Measurements from ENCODE around the gene FBXL7. TPM values are rescaled to one million over a fixed set of nuclear protein-coding genes. Genes with fewer than 3 reads are reported as not detected.

Gene FBXL7
- total RNA-seq, 1 donor from 2014 or later: 12.3 TPM

DNA sequence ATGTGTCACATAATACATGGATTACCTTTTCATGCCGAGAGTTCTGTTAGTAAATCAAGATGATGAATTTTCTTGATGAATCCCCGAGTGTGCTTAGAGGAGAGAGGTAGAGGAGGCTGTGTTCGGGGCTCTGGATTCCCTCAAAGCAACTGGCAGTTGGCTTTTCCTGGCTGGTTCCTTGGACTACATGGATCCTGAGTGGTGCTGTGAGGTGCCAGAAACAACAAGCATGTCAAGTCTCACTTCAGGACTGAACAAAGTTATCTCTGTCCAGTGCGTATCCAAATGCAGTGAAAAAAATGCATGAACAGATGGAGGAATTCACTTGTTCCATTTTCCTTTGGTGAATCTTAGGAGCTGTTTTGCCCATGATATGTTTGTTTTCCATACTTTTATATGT lies 231.7 kb downstream of the FBXL7 start:
- no peak for TF ChIP-seq EZH2phosphoT487 (IDR thresholded peaks at IDR 0.05)
- TF ChIP-seq CTCF (IDR thresholded peaks at IDR 0.05): no peak
- no peak for TF ChIP-seq EZH2 (IDR thresholded peaks at IDR 0.05)
- H3K9me3 ChIP-seq (ENCODE audit: low read depth): no peaks in the 10 kb centered on the region
- no peak for DNase-seq (ENCODE audit: low spot score)
- no peak overlapping the region for H3K4me3 Mint-ChIP-seq
- H3K79me2 ChIP-seq (ENCODE audit: low read depth): peaks cover 26% of the 10 kb centered on the region
- H3K36me3 Mint-ChIP-seq: peaks cover 2% of the 10 kb centered on the region
- no peaks in the 10 kb centered on the region for H3K36me3 ChIP-seq
- no peak overlapping the region for H3K4me3 ChIP-seq
- H3K4me2 ChIP-seq: no peak overlapping the region
- no peak overlapping the region for H2AFZ ChIP-seq (replicated peaks)
- H3K27ac ChIP-seq: no peak overlapping the region
- no peaks in the 10 kb centered on the region for H3F3A ChIP-seq (ENCODE audit: low read depth)
- no peaks in the 10 kb centered on the region for H3K4me1 Mint-ChIP-seq
- no peaks in the 10 kb centered on the region for H3K27me3 Mint-ChIP-seq (ENCODE audit: insufficient read depth, low read depth)
- no peaks in the 10 kb centered on the region for H3K27me3 ChIP-seq
- no peak overlapping the region for H3K9ac ChIP-seq
- H3K9me3 Mint-ChIP-seq: peaks cover 15% of the 10 kb centered on the region
- no peak overlapping the region for H3K27ac Mint-ChIP-seq
- H4K20me1 ChIP-seq (ENCODE audit: low read depth): no peaks in the 10 kb centered on the region
- no peaks in the 10 kb centered on the region for H3K4me1 ChIP-seq

GRCh38 chr5:15734058-15734457 lies 234.1 kb downstream of the FBXL7 start:
- no peak overlapping the region for H3K4me3 ChIP-seq
- no peaks in the 10 kb centered on the region for H4K20me1 ChIP-seq (ENCODE audit: low read depth)
- no peaks in the 10 kb centered on the region for H3K4me1 ChIP-seq
- peaks cover 13% of the 10 kb centered on the region for H3K79me2 ChIP-seq (ENCODE audit: low read depth)
- no peaks in the 10 kb centered on the region for H3F3A ChIP-seq (ENCODE audit: low read depth)
- Mint-ChIP-seq H3K27ac (no peak overlapping the region), H3K36me3 (no peaks in the 10 kb centered on the region), H3K9me3 (no peaks in the 10 kb centered on the region), H3K4me3 (no peak overlapping the region), H3K27me3 (ENCODE audit: insufficient read depth, low read depth) (no peaks in the 10 kb centered on the region), H3K4me1 (no peaks in the 10 kb centered on the region)
- no peaks in the 10 kb centered on the region for H3K27me3 ChIP-seq
- peak; percentile 11 for DNase-seq (ENCODE audit: low spot score)
- no peak overlapping the region for H3K4me2 ChIP-seq
- H2AFZ ChIP-seq (replicated peaks): no peak overlapping the region
- no peaks in the 10 kb centered on the region for H3K9me3 ChIP-seq (ENCODE audit: low read depth)
- no peaks in the 10 kb centered on the region for H3K36me3 ChIP-seq
- no peak overlapping the region for H3K27ac ChIP-seq
- TF ChIP-seq EZH2 (IDR thresholded peaks at IDR 0.05): no peak
- TF ChIP-seq EZH2phosphoT487 (IDR thresholded peaks at IDR 0.05): no peak
- no peak for TF ChIP-seq CTCF (IDR thresholded peaks at IDR 0.05)
- H3K9ac ChIP-seq: no peak overlapping the region

- no peak overlapping the region for H3K4me3 ChIP-seq
- peaks cover 2% of the 10 kb centered on the region for H3K36me3 Mint-ChIP-seq
- H3K79me2 ChIP-seq (ENCODE audit: low read depth): peaks cover 7% of the 10 kb centered on the region
- no peak overlapping the region for H3K4me3 Mint-ChIP-seq
- no peaks in the 10 kb centered on the region for H3F3A ChIP-seq (ENCODE audit: low read depth)
- no peak overlapping the region for H2AFZ ChIP-seq (replicated peaks)
- no peaks in the 10 kb centered on the region for H3K27me3 ChIP-seq
- no peak overlapping the region for H3K4me2 ChIP-seq
- TF ChIP-seq EZH2 (IDR thresholded peaks at IDR 0.05): no peak
- TF ChIP-seq EZH2phosphoT487 (IDR thresholded peaks at IDR 0.05): no peak
- no peak for TF ChIP-seq CTCF (IDR thresholded peaks at IDR 0.05)
- no peaks in the 10 kb centered on the region for H3K36me3 ChIP-seq
- no peak overlapping the region for H3K27ac Mint-ChIP-seq
- H3K27me3 Mint-ChIP-seq (ENCODE audit: insufficient read depth, low read depth): no peaks in the 10 kb centered on the region
- H3K9me3 ChIP-seq (ENCODE audit: low read depth): no peaks in the 10 kb centered on the region
- no peaks in the 10 kb centered on the region for H3K4me1 ChIP-seq
- H3K4me1 Mint-ChIP-seq: no peaks in the 10 kb centered on the region
- no peaks in the 10 kb centered on the region for H3K9me3 Mint-ChIP-seq
- no peak overlapping the region for H3K27ac ChIP-seq
- H4K20me1 ChIP-seq (ENCODE audit: low read depth): no peaks in the 10 kb centered on the region
- no peak for DNase-seq (ENCODE audit: low spot score)
- H3K9ac ChIP-seq: no peak overlapping the region
Measured at GRCh38 chr5:15737036-15737821, 237.2 kb downstream of the FBXL7 start.
